GM12878 (cell line): ENCODE data around the gene ABHD11. TPM values are rescaled to one million over a fixed set of nuclear protein-coding genes. Genes with fewer than 3 reads are reported as not detected.

Experiments used
- ATAC-seq: fragments of 200-7000 bp; cut with Tn5 transposase; 3 replicates; pipeline ENCODE4 v1.9.1; 2020; ENCODE audit warnings: mild to moderate bottlenecking, moderate library complexity
- BruUV-seq: library from RNA; stranded (reverse); fragments of 400-500 nt; replicated peaks from 2 replicates; lab custom pipeline; 2021; lab: Mats Ljungman, UMichigan
- CTCF ChIA-PET: fragments of 300-600 bp; sonication (Branson Sonifier 250); formaldehyde crosslinking; extraction: SDS; loops from one replicate; lab custom pipeline; 2021; ENCODE audit warnings: inconsistent platforms; lab: Yijun Ruan, JAX
- POLR2A ChIA-PET: fragments of 350-600 bp; formaldehyde crosslinking; extraction: SDS; loops from one replicate; lab custom pipeline; 2021; ENCODE audit warnings: inconsistent platforms; lab: Charles Lee
- RAD21 ChIA-PET: fragments of 300-600 bp; sonication (Branson Sonifier 250); formaldehyde crosslinking; loops from one replicate; lab custom pipeline; 2023; ENCODE audit warnings: antibody characterized with exemption; ENCODE audit not compliant: unreplicated experiment; lab: Charles Lee
- SMC1A ChIA-PET: fragments of 300-600 bp; sonication (Branson Sonifier 250); formaldehyde crosslinking; loops from one replicate; lab custom pipeline; 2023; ENCODE audit not compliant: unreplicated experiment, uncharacterized antibody; lab: Charles Lee
- DNase-seq: peaks from one replicate; pipeline ENCODE4 v3.0.0-alpha.2; 2011; ENCODE audit warnings: low read depth, low spot score
- FAIRE-seq: peaks from 3 replicates; lab custom pipeline; 2011; peaks lifted over from hg19 to GRCh38; lab: Jason Lieb, UNC
- H2AFZ ChIP-seq: 2 replicates; pipeline ENCODE4 v1.6.0; 2011; ENCODE audit warnings: low read depth, low read length, control low read depth; ENCODE audit not compliant: control insufficient read depth
- H3K27ac ChIP-seq: 2 replicates; pipeline ENCODE4 v1.5.1; 2011; ENCODE audit warnings: control low read depth; ENCODE audit not compliant: control insufficient read depth, insufficient read depth
- H3K27me3 ChIP-seq, 2 experiments: replicated peaks in 1 of 2; 2 replicates each; pipeline versions ENCODE4 v1.6.0 to v1.6.1; 2011; ENCODE audit warnings: low read length in 1 of 2; ENCODE audit not compliant: control insufficient read depth in 2 of 2, insufficient read depth in 2 of 2
- H3K36me3 ChIP-seq, 2 experiments: 2 replicates each; pipeline ENCODE4 v1.5.1; 2011; ENCODE audit warnings: low read length in 1 of 2; ENCODE audit not compliant: control insufficient read depth in 2 of 2, insufficient read depth in 2 of 2
- H3K4me1 ChIP-seq: 2 replicates; pipeline ENCODE4 v1.6.1; 2011; ENCODE audit warnings: mild to moderate bottlenecking, low read length, moderate library complexity, mixed read lengths; ENCODE audit not compliant: control insufficient read depth, insufficient read depth
- H3K4me2 ChIP-seq: 2 replicates; pipeline ENCODE4 v1.6.0; 2011; ENCODE audit warnings: control low read depth; ENCODE audit not compliant: control insufficient read depth, insufficient read depth
- H3K4me3 ChIP-seq: fragments of 200-600 bp; sonication (generic); 2 replicates; pipeline ENCODE4 v1.5.1; 2016
- H3K79me2 ChIP-seq: 2 replicates; pipeline ENCODE4 v1.6.0; 2011; ENCODE audit warnings: low read length; ENCODE audit not compliant: control insufficient read depth, insufficient read depth
- H3K9ac ChIP-seq: 2 replicates; pipeline ENCODE4 v1.8.0; 2011; ENCODE audit warnings: low read length, control low read depth, mixed read lengths; ENCODE audit not compliant: control insufficient read depth, insufficient read depth
- H3K9me3 ChIP-seq: replicated peaks from 3 replicates; pipeline ENCODE4 v1.5.1; 2011; ENCODE audit warnings: mild to moderate bottlenecking, low read length; ENCODE audit not compliant: control insufficient read depth, insufficient read depth
- H4K20me1 ChIP-seq: 2 replicates; pipeline ENCODE4 v1.6.0; 2011; ENCODE audit not compliant: control insufficient read depth, insufficient read depth
- GATAD2B ChIP-seq: fragments of 450-650 bp; conservative IDR thresholded peaks from 2 replicates; pipeline ENCODE4 v1.6.1; 2017; ENCODE audit warnings: low read depth, mild to moderate bottlenecking, moderate library complexity
- NFXL1 ChIP-seq: fragments of 450-650 bp; IDR thresholded peaks from 2 replicates; pipeline ENCODE4 v1.6.1; 2017; ENCODE audit warnings: antibody characterized with exemption, mild to moderate bottlenecking, borderline replicate concordance
- NR2C1 ChIP-seq: fragments of 450-650 bp; IDR thresholded peaks from 2 replicates; pipeline ENCODE4 v1.6.1; 2017; ENCODE audit warnings: antibody characterized with exemption, mild to moderate bottlenecking, moderate library complexity
- POLR2A ChIP-seq: IDR thresholded peaks from 2 replicates; pipeline ENCODE4 v1.6.1; 2011; ENCODE audit warnings: low read depth, mild to moderate bottlenecking, low read length
- SMAD1 ChIP-seq: fragments of 450-650 bp; IDR thresholded peaks from 2 replicates; pipeline ENCODE4 v1.6.1; 2018; ENCODE audit warnings: mild to moderate bottlenecking, low read depth; ENCODE audit not compliant: partially characterized antibody
- SREBF1 ChIP-seq: IDR thresholded peaks from 2 replicates; pipeline ENCODE4 v1.6.1; 2012; ENCODE audit warnings: mild to moderate bottlenecking, low read length
- YY1 ChIP-seq: IDR thresholded peaks from 2 replicates; pipeline ENCODE4 v1.6.1; 2011; ENCODE audit warnings: low read depth, mild to moderate bottlenecking, low read length
- WGBS: methylation state at CpG from one replicate; pipeline ENCODE4 v1.1.6; 2016; ENCODE audit warnings: low lambda C conversion rate; ENCODE audit not compliant: insufficient replicate concordance, insufficient coverage; ENCODE audit errors: missing lambda C conversion rate; 5-methylcytosine and 5-hydroxymethylcytosine counted together
- in situ Hi-C: fragments of 300-500 bp; cut with MboI; formaldehyde crosslinking; loops from 9 replicates; pipeline ENCODE4 v1.14.3; 2018; ENCODE audit warnings: mixed read lengths
- intact Hi-C: fragments of 100-400 bp; cut with micrococcal nuclease; formaldehyde crosslinking; loops from one replicate; pipeline ENCODE4 v1.14.2; 2022; ENCODE audit not compliant: unreplicated experiment
- polyA plus RNA-seq, 11 experiments: library from polyadenylated mRNA; depleted of rRNA in 4 of 11; unstranded in 6 of 11; stranded (reverse) in 5 of 11; fragments of >200 nt; fragmentation: Nextera tagmentation in 4 of 11; fragmentation: Illumina TruSeq in 1 of 11; extraction: Ambion mirVana in 4 of 11; extraction: Trizol in 1 of 11; gene quantifications; 1 replicate in 1 of 11; 2 replicates in 10 of 11; pipeline versions ENCODE4 v1.2.1 to v1.2.3, GENCODE V29; 2011 to 2016; ENCODE audit warnings: inconsistent platforms in 2 of 11, missing spikeins in 2 of 11, low read depth in 1 of 11
- total RNA-seq, 4 experiments: library from RNA; depleted of rRNA in 3 of 4; stranded (reverse); fragments of >200 nt in 3 of 4; fragmentation: Illumina TruSeq in 1 of 4; extraction: Trizol in 1 of 4; gene quantifications; 2 replicates each; pipeline versions ENCODE4 v1.2.1 to v1.2.3, GENCODE V29; 2013 to 2021
- TF ChIP-seq, protein P1 (sequence below): fragments of 450-650 bp; IDR thresholded peaks from 2 replicates; pipeline ENCODE4 v1.6.1; 2018; ENCODE audit warnings: mild to moderate bottlenecking, low read depth, moderate library complexity; ENCODE audit not compliant: partially characterized antibody
- TF ChIP-seq, protein P2 (sequence below): fragments of 450-650 bp; IDR thresholded peaks from 2 replicates; pipeline ENCODE4 v1.6.1; 2017; ENCODE audit warnings: mild to moderate bottlenecking, low read depth, inconsistent platforms; ENCODE audit not compliant: poor library complexity, severe bottlenecking
- TF ChIP-seq, protein P3 (sequence below): fragments of 450-650 bp; IDR thresholded peaks from 2 replicates; pipeline ENCODE4 v1.6.1; 2017; ENCODE audit warnings: mild to moderate bottlenecking

The ABHD11 gene
- total and polyA plus RNA-seq, 10 of the 15 experiments (the other 5 are each of a cell fraction or from before 2014, with no cell fraction given) = 2.8 to 24.8 (median 10.1) TPM

DNA sequence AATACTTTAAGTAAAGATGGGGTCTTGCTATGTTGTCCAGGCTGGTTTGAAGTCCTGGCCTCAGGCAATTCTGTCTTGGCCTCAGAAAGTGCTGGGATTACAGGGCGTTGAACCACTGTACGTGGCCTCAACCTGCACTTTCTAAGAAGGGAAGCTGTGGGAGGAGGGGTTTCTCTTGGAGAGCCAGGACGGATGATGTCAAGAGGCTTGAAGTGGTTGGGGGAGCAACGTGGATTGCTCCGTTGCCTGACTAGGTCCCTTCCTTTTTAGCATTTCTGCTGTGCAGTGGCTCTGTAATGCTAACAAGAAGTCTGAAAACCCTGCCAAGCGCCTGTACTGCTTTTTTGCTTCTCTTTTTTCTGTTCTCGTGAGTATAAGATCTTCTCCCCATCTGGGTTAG, 48.0 kb downstream of the ABHD11 start (continued):
- TF ChIP-seq, protein P1, sequence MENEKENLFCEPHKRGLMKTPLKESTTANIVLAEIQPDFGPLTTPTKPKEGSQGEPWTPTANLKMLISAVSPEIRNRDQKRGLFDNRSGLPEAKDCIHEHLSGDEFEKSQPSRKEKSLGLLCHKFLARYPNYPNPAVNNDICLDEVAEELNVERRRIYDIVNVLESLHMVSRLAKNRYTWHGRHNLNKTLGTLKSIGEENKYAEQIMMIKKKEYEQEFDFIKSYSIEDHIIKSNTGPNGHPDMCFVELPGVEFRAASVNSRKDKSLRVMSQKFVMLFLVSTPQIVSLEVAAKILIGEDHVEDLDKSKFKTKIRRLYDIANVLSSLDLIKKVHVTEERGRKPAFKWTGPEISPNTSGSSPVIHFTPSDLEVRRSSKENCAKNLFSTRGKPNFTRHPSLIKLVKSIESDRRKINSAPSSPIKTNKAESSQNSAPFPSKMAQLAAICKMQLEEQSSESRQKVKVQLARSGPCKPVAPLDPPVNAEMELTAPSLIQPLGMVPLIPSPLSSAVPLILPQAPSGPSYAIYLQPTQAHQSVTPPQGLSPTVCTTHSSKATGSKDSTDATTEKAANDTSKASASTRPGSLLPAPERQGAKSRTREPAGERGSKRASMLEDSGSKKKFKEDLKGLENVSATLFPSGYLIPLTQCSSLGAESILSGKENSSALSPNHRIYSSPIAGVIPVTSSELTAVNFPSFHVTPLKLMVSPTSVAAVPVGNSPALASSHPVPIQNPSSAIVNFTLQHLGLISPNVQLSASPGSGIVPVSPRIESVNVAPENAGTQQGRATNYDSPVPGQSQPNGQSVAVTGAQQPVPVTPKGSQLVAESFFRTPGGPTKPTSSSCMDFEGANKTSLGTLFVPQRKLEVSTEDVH = no peak
- no peak for TF ChIP-seq POLR2A
- TF ChIP-seq GATAD2B = no peak
- TF ChIP-seq, protein P2, sequence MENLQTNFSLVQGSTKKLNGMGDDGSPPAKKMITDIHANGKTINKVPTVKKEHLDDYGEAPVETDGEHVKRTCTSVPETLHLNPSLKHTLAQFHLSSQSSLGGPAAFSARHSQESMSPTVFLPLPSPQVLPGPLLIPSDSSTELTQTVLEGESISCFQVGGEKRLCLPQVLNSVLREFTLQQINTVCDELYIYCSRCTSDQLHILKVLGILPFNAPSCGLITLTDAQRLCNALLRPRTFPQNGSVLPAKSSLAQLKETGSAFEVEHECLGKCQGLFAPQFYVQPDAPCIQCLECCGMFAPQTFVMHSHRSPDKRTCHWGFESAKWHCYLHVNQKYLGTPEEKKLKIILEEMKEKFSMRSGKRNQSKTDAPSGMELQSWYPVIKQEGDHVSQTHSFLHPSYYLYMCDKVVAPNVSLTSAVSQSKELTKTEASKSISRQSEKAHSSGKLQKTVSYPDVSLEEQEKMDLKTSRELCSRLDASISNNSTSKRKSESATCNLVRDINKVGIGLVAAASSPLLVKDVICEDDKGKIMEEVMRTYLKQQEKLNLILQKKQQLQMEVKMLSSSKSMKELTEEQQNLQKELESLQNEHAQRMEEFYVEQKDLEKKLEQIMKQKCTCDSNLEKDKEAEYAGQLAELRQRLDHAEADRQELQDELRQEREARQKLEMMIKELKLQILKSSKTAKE = no peak

DNA sequence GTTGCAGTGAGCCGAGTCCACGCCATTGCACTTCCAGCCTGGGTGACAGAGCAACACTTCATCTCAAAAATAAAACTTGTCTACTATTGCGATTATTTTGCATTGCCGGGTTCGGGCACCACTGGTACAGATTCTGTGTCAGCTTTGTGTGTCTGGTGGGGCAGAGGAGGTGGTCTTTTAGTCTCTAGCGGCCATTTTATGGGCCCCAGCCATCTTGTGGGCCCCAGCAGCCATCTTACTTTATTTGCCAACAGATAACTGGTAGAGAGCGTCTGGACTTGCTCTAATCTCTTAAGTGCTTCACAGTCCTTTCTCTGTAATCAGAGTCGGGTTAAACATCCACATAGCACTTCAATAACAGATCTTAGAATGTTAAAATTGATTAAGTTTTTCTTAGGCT, 50.3 kb downstream of the ABHD11 start:
- ATAC-seq (no peak), FAIRE-seq (no peak), DNase-seq (no peak)
- WGBS = 84% methylated on average over 8 of the region's 8 CpGs
- no peaks in the 10 kb centered on the region; the same call in 2 of the 3 replicates for H3K9me3 ChIP-seq
- RAD21 ChIA-PET = no interaction called here
- TF ChIP-seq YY1 (peak; percentile 95), NR2C1 (no peak), SMAD1 (no peak), NFXL1 (no peak), SREBF1 (no peak)
- TF ChIP-seq, protein P3, sequence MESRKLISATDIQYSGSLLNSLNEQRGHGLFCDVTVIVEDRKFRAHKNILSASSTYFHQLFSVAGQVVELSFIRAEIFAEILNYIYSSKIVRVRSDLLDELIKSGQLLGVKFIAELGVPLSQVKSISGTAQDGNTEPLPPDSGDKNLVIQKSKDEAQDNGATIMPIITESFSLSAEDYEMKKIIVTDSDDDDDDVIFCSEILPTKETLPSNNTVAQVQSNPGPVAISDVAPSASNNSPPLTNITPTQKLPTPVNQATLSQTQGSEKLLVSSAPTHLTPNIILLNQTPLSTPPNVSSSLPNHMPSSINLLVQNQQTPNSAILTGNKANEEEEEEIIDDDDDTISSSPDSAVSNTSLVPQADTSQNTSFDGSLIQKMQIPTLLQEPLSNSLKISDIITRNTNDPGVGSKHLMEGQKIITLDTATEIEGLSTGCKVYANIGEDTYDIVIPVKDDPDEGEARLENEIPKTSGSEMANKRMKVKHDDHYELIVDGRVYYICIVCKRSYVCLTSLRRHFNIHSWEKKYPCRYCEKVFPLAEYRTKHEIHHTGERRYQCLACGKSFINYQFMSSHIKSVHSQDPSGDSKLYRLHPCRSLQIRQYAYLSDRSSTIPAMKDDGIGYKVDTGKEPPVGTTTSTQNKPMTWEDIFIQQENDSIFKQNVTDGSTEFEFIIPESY = no peak
- no peak overlapping the region; the same call in 1 of the 2 replicates for H3K4me2 ChIP-seq
- no peaks in the 10 kb centered on the region for H3K27me3 ChIP-seq
- H3K36me3 ChIP-seq = peaks cover 15% of the 10 kb centered on the region in 2 experiments
- intact Hi-C loops (loop anchor here (10.0 kb wide), 1 partner anchor 163 kb away; the partner anchor contains the start of gene BAZ1B), in situ Hi-C loops (no loop called here)
- no peak overlapping the region for H3K9ac ChIP-seq
- POLR2A ChIA-PET = interaction anchor here (0.6 kb wide), 1 partner anchor 70 kb away, joined by 3 read pairs; no protein-coding TSS in a partner anchor
- SMC1A ChIA-PET = no interaction called here
- H3K27ac ChIP-seq = no peak overlapping the region
- no peaks in the 10 kb centered on the region for H4K20me1 ChIP-seq
- BruUV-seq = no TSS peak
- peaks cover 7% of the 10 kb centered on the region for H3K4me1 ChIP-seq
- CTCF ChIA-PET = no interaction called here
- peaks cover 24% of the 10 kb centered on the region for H3K79me2 ChIP-seq
- H3K4me3 ChIP-seq = no peak overlapping the region
- no peak overlapping the region for H2AFZ ChIP-seq
